ENCODE results near the gene DDX31.
"Not testable (repeated sequence)": the region's sequence is repeated elsewhere in the genome, so short reads cannot be mapped to it uniquely, and the experiment has no call there.

Gene DDX31

DNA sequence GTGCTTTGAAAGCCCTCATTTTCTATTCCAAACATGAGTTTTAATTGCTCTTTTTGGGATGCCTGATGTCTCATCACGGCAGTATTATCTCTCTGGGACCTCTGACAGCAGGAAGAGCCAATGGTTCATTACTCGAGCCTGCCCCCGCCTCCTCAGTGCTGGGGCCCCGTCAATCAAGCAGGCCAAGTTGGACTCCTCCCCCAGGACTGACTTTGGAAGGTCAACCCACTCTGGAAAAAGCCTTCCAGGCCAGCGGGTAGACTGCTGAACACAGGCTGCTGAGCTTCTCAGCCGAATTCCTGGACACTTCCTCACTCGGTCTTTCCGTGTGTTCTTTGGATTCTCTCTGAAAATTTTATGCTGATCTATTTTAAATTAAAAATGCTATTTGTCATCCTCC, 96.9 kb downstream of the DDX31 start:
- DNase-seq = no peak

DNA sequence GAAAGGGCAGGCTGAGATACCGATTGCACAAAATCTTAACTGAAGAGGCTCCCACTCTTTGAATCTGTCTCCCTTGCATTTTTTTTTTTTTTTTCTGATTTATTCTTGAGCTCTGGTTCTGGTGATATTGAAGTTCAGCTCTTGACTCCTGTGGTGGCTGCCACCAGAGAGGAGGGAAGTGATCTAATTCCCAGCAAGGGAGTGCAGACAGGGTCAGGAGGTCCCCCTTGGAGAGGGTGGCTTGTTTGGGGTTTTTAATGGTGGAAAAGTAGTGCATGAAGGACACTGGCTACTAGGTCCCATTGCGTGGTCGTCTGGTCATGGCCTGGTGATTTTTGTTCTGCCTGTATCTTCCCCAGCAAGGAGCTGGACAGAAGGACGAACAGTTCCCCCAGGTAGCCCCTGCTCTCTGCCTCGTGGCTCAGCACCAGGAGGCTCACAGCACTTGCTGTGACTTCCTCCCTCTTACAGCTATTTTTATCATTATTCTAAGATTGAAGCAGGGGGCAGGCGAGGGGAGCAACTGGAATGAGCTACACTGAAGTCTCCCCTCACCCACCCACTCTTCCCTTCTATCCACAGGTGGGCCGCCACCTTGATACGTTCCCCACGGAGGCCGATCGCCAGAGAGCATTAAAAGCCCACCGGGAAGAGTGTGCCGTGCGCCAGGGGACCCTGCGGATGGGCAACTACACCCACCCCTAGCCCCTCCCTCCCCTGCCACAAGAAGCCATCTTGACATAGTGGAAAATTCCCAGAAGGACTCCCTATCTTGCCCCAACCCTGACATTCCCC, 97.8 kb downstream of the DDX31 start:
- no peak for DNase-seq

DNA sequence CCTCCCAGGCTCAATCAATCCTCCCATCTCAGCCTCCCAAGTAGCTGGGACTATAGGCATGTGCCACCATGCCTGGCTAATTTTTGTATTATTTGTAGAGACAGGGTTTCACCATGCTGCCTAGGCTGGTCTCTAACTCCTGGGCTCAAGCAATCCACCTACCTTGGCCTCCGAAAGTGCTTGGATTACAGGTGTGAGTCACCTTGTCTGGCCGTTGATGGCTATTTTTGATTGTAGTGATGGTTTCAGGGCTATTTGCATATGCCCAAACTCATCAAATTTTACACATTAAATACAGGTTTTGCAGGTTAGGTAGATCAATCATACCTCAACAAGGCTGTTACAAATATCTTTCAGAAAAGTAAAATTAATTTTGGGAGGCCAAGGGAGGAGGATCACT, 101.0 kb downstream of the DDX31 start:
- not testable (repeated sequence) for DNase-seq

DNA sequence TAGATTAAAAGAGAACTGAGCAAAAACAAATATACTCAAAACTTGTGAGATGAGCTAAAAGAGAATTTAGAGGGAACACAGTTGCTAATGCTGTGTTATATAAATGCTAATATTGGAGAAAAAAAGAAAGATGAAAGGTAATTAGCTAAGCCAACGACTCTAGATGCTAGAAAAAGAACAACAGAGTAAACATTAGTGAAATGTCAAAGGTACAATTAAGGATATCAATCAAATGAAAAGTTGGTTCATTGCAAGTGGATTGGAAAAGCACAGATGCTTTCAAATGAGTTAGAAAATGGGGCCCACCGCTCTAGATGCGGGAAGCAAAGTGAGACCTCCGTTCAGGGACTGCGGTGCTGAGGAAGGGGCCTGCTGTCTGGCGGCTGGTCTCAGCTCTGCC, 105.3 kb downstream of the DDX31 start:
- DNase-seq = no peak

DNA sequence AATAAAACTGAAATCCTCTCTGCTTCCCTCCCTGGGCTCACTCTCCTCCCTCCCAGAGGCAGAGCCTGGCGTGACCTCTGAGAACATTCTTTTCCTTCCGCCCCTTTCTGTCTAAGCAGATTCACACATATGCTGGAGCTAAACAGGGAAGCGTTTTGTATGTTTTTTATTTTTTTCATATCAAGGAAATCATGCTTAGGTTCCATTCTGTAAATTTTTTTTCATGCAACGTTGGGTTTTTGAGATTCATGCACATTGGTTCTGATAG, 107.5 kb downstream of the DDX31 start:
- DNase-seq = no peak

DNA sequence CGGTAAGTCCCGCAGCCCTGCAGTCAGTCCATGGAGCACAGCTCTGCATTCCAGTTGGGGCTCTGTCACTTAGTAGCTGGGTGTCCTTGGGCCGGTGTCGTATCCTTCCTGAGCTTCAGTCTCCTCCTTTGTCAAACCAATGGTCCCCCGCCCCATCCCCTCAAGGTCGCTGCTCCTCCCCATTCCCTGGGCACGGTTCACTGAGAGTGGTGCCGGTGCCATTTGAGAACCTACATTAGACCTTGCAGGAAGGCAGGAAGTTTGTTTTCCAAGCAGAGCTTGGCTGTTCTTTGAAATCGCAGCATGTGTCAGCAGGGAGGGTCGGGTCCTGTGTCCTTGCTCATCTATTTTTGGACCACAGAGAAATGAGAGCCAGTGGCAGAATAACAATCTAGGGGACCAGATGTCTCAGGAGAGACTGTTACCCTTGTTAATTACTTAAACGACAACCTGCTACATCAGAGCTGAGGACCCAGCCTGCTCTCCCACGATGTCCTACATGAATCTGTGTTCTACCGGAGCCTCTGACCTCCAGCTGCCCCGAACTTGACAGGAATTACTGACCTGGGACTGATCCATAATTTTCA, 109.1 kb downstream of the DDX31 start:
- no peak for DNase-seq

DNA sequence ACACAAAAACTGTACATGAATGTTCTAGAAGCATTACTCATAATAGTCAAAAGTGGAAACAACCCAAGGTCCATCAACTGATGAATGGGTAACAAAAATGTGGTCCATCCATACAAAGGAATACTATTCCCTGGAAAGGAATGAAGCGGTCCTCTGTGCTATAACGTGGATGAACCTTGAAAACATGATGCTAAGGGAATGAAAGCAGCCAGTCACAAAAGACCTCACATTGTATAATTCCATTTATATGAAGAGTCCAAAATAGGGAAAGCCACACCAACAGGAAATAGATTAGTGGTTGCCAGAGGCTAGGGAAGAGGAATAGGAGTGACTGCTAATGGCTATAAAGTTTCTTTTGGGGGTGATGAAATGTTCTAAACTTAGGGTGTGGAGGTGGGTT, 110.1 kb downstream of the DDX31 start:
- no peak for DNase-seq

DNA sequence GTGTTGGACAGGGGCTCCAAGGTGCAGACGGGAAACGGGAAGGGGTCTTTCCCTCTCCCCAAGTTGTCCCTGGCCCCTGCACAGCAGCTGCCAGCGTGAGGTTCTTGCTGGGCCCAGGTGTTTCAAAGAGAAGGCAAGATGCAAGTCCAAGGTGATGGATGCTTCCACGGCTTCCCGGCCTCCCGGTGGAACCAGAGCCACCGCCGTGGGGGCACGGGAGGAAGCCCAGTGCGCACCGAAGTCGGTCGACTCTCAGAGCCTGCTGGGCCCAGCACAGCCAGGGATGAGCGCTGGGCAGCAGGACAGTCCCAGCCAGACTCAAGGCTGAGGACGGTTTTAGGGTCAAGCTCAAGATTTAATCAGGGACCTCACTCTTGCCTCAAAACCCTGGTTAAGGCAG, 112.6 kb downstream of the DDX31 start:
- DNase-seq = no peak

DNA sequence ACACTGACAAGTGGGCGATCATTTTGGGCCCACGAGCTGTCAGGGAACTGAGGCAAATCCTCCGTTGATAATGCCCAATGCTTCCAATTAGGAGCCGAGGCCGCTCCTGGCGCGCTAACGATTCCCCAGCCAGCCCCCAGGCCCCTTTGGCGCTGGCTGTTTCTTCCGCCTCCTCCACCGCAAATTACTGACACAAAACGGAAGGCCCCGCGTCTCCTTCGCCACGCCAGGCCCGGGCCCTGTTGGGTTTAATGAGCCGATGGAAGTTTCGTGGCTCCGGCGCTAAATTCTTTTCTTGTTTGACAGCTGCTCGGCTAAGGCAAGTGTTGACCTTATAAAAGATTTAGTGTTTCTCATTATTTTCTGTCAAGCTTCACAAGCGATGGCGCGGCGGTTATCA, 113.1 kb downstream of the DDX31 start:
- DNase-seq = no peak

DNA sequence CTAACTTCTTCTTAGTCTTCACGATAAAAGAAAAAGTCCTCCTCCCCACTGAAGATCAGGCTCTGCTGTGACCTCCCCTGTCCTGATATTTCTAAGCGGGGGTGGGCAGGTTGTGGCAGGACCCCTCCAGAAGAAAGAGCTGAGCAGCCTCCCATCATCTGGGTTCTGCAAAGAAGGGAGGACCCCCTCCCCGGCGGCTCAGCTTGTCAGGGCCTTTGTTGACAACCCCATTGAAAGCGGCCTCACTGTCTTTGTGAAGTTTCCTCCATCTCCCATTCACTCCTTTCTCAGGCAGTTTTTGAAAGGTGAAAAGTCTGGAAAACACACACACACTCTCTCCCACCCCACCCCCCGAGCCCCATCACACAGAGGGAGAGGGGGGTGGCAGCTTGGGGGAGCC, 113.5 kb downstream of the DDX31 start:
- no peak for DNase-seq

DNA sequence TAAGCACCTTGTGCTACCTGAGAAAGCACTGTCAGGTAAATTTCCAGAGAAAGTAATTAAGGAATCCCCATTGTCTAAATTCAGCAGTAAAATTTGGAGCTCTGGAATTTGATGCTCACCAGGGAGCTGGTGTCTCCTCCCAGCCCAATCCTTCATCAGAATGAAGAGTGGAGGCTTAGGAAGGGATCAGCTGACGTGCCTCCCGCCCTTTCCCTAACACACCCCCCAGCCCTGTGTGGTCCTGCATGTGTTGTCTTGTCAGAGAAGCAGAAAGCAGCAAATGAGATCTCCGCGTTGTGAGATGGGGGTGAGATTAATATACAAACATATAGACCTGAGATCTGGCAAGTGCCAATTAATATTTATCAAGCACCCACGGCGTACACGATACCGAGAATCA, 114.3 kb downstream of the DDX31 start:
- DNase-seq = no peak

DNA sequence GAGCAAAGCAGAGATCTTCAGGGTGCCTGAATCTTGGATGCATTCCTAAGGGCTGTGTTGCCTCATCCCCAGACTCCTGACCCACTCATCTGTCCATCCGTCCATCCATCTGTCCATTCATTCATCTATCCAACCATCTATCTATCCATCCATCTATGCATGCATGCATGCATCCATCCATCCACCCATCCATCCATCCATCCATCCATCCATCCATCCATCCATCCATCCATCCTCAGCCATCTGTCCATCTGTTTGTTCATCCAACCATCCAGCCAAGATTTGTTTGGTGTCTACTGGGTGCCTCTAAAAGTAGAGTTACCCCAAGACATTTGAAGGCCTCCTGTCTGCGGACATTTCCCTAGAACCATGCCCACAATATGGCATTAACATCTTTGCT, 115.0 kb downstream of the DDX31 start:
- no peak for DNase-seq

DNA sequence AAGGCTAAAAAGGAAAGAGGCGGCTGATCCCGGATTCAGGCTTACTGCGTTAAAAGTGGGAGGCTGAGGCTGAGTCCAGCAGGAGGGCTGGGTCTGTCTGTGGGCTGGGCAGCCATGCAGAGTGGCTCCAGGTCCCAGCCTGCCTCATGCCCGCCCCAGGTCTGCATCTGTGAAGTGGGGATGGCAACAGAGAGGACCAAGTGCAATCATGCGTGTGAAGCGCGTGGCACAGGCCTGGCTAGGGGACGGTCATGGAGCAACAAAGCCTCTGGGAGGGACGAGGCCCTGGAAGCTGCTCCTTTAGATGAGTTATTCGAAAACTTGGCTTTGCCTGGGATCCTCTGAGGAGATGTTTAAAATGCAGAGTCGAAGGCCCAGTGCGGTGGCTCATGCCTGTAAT, 117.7 kb downstream of the DDX31 start:
- no peak for DNase-seq

DNA sequence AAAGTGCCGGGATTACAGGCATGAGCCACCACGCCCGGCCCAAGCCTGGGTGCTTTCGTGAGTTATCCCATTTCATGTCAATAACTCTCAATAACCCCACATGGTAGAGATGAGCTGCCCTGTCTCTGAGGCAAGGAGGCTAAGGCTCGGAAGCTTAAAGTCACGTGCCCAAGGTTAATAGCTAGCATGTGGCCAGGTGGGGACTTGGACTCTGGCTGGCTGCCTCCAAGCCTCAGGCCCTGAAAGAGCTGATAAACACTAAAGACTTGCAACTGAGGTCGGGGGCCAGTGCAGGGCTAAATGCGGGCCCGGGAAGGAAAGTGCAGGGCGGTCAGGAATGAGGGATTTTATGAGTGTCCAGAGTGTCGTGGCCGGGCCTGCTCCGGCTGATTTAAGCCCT, 118.2 kb downstream of the DDX31 start:
- no peak for DNase-seq

DNA sequence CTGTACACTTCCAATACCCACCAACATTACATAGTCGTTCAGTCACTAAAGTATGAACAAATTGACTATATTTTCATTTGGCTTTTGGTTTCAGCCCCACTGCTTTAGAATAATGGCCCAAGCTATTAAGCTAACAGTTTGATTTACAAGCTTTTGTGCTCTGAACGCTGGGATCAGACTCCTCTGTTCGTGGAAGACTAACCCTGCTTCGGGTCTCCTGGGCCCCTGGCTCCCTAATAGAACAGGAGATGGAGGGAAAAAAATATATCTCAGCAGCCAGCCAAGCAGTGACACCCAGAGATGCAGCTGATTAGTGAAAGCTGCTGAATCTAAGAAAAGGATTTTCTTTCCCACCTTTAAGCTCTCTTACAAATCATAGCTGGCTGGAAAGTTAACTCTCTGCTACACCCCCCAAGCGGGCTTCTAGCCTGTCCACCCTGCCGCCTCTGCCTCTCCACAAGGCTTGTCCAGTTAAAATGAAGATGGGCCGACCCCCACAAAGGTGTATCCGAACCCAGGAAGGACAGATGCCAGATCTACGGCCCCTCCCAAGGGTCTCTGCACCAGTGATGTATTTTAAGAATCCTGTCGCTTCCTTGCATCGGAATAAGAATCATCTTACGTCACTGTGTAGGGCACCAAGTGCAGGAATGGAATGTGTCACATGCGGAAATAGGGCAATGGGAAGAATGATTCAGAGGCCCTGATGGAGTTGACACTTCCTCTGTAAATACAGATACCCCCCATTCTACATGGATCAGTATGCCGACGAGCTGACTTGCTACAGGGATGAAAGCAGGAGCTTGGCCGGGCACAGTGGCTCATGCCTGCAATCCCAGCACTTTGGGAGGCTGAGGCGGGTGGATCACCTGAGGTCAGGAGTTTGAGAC, 120.8 kb downstream of the DDX31 start:
- peak; percentile 25 for DNase-seq

DNA sequence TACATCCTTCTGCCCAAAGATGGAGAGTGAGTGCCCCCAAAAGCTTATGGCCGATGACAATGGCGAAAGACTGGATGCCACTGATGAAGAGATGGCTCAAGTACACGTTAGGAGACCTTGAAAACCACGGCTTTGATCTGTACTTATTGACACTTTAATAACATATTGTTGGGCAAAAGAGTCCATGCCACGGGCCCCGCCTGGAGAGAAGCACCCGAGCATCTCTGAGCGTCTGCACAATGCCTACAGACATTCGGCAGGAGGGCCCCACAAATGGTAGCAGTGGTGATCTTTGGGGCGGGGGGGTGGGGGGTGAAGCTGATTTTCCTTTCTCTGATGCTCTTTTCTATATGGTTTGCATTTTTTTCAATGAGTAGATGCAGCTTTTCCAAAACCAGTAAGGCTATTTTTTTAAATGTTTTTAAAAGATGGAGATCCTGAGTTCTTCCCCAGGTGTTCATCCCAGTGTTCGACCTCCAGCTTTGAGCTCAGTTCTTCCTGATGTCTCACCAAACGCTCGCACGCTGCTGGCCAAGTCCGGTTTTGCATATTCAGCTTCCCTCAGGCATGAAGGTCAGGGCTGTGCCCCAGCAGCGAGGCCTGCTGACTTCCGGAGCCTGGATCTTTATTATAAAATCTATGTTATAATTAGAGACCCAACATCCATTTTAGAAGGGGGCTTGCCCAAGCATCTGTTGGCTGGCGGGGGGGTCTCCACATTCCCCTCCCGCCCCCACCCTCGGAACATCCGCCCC, 121.6 kb downstream of the DDX31 start:
- no peak for DNase-seq

DNA sequence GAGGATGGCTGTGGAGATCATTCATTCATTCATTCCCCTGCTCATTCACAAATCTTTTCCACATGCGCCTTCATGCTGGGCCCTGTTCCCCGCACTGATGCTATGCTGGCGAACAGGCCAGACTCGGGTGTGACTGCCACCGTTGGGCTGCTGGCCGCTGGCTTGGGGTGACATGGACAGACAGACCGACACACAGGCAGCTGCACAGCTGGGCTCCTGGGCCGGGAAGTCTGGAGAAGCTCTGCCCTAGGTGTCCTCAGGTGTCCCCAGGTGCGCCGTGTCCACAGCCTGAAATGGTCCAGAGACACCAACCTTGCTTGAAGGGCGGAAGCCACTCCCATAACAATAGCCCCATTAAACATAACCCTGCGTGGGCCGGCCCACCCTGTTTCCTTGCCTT, 122.3 kb downstream of the DDX31 start:
- no peak for DNase-seq

DNA sequence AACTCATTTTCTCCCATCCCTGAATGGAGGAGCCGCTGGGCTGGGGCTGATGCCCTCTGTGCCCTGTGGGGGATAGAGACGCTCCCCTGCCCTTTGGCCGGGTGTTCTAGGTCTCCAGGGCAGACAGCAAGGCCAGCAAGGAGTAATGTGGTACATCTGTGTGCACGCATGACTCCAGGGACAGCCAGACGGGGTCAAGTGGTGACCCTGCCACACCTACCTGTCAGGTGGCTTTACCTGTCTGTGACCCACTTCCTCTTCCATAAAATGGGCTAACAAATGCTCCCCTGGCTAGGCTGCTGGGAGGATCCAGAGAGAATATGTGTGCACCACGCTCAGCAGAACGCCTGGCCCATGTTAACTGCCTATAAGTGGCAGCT, 122.7 kb downstream of the DDX31 start:
- DNase-seq = no peak

DNA sequence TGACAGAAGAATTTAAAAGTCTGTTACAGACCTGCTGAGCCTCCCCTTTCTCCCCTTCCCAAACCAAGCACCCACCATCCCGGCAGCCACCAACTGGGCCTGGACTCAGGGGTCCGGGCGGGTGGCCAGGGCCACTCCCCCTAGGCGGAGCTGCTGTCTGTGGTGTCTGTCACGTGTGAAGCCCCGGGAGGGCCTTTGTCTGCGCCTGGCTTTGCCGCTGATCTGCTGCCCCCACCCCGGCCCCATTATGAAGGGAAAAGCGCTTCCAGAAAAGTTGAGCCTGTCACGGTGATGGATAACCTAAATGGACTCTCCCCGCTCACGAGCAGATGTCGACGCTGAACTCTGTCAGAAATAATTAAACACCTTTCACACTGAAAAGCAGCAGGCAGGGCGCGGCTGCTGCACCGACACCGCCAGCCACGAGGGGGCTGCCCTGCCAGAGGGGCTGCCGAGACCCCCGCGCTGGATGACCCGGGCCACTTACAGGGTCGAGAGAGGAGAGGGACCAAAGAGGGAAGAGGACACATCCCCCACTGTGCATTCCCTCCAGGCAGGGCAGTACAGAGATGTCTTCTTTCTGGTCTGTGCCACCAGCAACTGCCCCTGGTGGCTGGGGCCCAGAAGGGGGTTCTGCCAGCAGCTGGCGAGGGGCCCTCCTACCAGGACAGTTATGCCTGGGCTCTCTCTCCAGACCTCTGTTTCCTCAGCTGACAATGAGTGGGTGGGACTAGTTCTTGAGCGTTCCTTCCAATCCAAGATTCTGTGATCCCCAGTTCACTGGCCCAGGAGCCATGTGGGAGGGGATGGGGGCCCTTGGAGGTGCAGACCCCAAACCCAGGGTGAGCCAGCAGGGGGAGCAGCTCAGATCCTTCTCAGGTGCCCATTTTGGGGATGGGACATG, 123.4 kb downstream of the DDX31 start:
- DNase-seq = peak; percentile 90

DNA sequence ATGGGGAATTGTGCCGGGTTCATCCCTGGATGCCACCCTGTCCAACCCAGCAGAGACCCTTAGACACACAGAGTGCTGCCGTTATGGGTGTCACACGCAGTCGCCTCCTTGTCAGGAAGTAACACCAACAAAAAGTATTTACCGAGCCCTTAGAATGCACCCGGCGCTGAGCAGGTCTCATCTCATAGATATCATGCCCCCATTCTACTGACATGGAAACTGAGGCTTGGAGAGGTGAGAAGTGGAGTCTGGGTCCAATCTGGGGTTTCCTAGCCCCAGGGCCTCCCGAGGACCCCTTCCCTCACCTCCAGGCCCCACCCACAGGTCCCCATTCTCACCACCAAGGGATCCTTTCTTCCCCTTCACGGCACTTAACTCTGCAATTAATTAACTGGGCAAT, 124.2 kb downstream of the DDX31 start:
- no peak for DNase-seq

DNA sequence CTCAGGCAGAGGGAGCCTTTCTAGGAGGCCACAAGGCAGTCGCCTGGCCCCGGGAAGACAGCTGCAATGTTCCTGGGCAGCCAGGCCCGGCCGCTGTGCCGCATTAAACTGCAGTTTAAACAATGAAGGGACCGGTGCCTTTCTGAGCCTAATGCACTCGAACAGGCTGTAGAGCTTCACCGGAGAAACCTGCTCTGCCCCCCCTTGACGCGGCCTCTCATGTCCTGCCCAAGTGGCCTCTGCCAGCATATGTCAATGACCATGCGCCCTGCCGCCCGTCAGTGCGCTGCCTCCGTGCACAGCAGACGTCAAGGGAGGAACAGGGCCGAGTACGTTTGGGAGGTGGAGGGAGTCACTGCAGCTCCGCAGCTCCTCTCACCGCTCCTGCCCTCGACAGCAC, 125.8 kb downstream of the DDX31 start:
- no peak for DNase-seq

DNA sequence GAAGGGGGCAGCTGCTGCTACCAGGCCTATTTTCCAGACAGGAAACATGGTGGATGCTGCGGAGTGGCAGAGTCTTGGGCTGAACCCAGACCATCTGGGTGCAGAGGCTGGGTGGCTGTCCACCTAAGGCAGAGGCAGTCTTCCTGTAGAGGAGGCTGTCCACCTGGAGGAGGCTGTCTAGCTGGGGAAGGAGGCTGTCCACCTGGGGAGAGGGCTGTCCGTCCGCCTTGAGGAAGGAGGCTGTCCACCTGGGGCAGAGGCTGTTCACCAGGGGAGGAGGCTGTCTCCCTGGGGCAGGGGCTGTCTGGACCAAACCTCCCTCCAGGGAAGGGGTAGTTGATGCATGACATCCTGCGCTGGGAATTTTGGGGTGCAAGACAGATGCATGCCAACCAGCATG, 126.5 kb downstream of the DDX31 start:
- no peak for DNase-seq
